ENCODE measurements around the gene RAB7A.
"Not testable (repeated sequence)": the region's sequence is repeated elsewhere in the genome, so short reads cannot be mapped to it uniquely, and the experiment has no call there.

RAB7A gene

GRCh38 chr3:128727485-128727884 lies 1.5 kb downstream of the RAB7A start:
- Histone ChIP-seq H3K36me3 (replicated peaks) (no peaks in the 10 kb centered on the region), H3K27ac (no peak overlapping the region), H3K4me3 (ENCODE audit: low read depth, low read length) (peak overlapping the region; percentile 98), H3K27me3 (replicated peaks) (no peaks in the 10 kb centered on the region)
- TF ChIP-seq, protein P1, sequence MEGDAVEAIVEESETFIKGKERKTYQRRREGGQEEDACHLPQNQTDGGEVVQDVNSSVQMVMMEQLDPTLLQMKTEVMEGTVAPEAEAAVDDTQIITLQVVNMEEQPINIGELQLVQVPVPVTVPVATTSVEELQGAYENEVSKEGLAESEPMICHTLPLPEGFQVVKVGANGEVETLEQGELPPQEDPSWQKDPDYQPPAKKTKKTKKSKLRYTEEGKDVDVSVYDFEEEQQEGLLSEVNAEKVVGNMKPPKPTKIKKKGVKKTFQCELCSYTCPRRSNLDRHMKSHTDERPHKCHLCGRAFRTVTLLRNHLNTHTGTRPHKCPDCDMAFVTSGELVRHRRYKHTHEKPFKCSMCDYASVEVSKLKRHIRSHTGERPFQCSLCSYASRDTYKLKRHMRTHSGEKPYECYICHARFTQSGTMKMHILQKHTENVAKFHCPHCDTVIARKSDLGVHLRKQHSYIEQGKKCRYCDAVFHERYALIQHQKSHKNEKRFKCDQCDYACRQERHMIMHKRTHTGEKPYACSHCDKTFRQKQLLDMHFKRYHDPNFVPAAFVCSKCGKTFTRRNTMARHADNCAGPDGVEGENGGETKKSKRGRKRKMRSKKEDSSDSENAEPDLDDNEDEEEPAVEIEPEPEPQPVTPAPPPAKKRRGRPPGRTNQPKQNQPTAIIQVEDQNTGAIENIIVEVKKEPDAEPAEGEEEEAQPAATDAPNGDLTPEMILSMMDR (IDR thresholded peaks at IDR 0.05; ENCODE audit: low read depth, low read length, missing control alignments), result no peak
- in situ Hi-C loops (cut with HindIII; ENCODE audit: low pct_ligation_motif_present, low sequenced_read_pairs), result no loop called here
- DNase-seq, result no peak

DNA sequence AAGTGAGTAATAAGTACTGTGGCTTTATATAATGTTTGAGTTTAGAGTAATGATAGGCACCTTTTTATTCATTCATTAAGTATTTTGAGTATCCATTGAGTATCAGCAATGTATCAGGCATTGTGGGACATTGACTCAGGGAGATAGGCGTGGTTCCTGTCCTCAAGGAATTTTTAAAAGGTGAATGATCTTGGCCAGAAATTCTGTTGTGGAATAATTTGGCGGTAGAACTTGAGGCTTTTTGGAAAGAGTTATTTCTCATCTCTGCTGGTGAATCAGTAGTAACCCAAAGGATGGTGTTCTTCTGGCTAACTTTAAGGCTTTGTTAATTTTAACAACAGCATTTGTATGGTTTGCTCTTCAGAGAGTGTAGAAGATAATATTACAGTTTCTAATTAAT lies 2.0 kb downstream of the RAB7A start:
- DNase-seq, result no peak
- H3K4me3 ChIP-seq (ENCODE audit: low read depth, low read length), result peak overlapping the region; percentile 98
- in situ Hi-C loops (cut with HindIII; ENCODE audit: low pct_ligation_motif_present, low sequenced_read_pairs), result no loop called here
- TF ChIP-seq, protein P1 (IDR thresholded peaks at IDR 0.05; ENCODE audit: low read depth, low read length, missing control alignments), result no peak
- no peaks in the 10 kb centered on the region for H3K27me3 ChIP-seq (replicated peaks)
- H3K36me3 ChIP-seq (replicated peaks), result no peaks in the 10 kb centered on the region
- H3K27ac ChIP-seq, result no peak overlapping the region

GRCh38 chr3:128728521-128728920 lies 2.5 kb downstream of the RAB7A start:
- DNase-seq; H3K27ac ChIP-seq; H3K27me3 ChIP-seq (replicated peaks); H3K36me3 ChIP-seq (replicated peaks); in situ Hi-C loops (cut with HindIII; ENCODE audit: low pct_ligation_motif_present, low sequenced_read_pairs): not testable (repeated sequence)
- H3K4me3 ChIP-seq (ENCODE audit: low read depth, low read length), result peak overlapping the region; percentile 5

GRCh38 chr3:128730471-128730870 lies 4.5 kb downstream of the RAB7A start:
- TF ChIP-seq, protein P1 (IDR thresholded peaks at IDR 0.05; ENCODE audit: low read depth, low read length, missing control alignments), result no peak
- no peaks in the 10 kb centered on the region for H3K27me3 ChIP-seq (replicated peaks)
- H3K27ac ChIP-seq, result no peak overlapping the region
- H3K4me3 ChIP-seq (ENCODE audit: low read depth, low read length), result no peak overlapping the region
- H3K36me3 ChIP-seq (replicated peaks), result no peaks in the 10 kb centered on the region
- no peak for DNase-seq
- in situ Hi-C loops (cut with HindIII; ENCODE audit: low pct_ligation_motif_present, low sequenced_read_pairs), result no loop called here

DNA sequence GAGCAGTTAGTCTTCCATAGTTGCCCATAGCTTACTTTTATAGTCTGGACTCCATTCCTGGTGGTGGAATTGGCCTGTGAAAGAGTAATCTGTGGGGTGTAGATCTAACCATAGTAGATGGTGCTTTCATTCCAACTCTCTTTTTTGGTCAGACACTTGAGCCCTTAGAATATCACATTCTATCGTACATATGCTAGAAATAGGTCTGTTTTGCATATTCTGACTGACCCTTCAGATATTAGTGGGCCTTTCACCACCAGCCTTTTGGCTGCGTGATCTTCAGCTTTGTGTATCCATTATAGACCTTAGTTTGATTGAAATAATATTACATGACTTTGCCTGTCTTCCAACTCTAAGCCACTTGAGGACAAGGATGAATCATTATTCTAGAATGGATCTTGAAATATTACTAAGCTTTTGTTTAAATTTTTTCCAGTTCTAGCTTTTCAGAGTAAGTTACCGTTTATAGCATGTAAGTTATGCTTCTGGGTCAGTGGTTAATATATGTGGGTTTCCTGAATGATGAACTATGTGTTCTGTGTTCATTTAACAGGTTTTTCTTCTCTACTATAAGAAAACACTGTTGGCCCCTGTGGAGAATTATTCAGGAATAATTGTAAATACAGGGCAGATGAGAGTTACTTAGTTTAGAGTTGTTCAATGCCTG lies 8.7 kb downstream of the RAB7A start:
- H3K4me3 ChIP-seq (ENCODE audit: low read depth, low read length), result no peak overlapping the region
- no peaks in the 10 kb centered on the region for H3K27me3 ChIP-seq (replicated peaks)
- no peak for DNase-seq
- H3K36me3 ChIP-seq (replicated peaks), result no peaks in the 10 kb centered on the region
- in situ Hi-C loops (cut with HindIII; ENCODE audit: low pct_ligation_motif_present, low sequenced_read_pairs), result no loop called here
- TF ChIP-seq, protein P1 (IDR thresholded peaks at IDR 0.05; ENCODE audit: low read depth, low read length, missing control alignments), result no peak
- H3K27ac ChIP-seq, result no peak overlapping the region

- Histone ChIP-seq H3K27me3 (replicated peaks) (no peaks in the 10 kb centered on the region), H3K4me3 (ENCODE audit: low read depth, low read length) (no peak overlapping the region), H3K27ac (no peak overlapping the region), H3K36me3 (replicated peaks) (no peaks in the 10 kb centered on the region)
- no peak for DNase-seq
- in situ Hi-C loops (cut with HindIII; ENCODE audit: low pct_ligation_motif_present, low sequenced_read_pairs), result no loop called here
- TF ChIP-seq, protein P1 (IDR thresholded peaks at IDR 0.05; ENCODE audit: low read depth, low read length, missing control alignments), result no peak
These were observed 9.3 kb downstream of the RAB7A start for GRCh38 chr3:128735287-128735686.

All from brain microvascular endothelial cell (primary cell).